HG02885 (cell line): ENCODE results near the gene WDR5.

Source experiments
- ATAC-seq: cut with Tn5 transposase; IDR thresholded peaks from one replicate; pipeline ENCODE4 v1.9.1; 2021; ENCODE audit warnings: mild to moderate bottlenecking; ENCODE audit not compliant: unreplicated experiment, poor library complexity

The WDR5 gene

DNA sequence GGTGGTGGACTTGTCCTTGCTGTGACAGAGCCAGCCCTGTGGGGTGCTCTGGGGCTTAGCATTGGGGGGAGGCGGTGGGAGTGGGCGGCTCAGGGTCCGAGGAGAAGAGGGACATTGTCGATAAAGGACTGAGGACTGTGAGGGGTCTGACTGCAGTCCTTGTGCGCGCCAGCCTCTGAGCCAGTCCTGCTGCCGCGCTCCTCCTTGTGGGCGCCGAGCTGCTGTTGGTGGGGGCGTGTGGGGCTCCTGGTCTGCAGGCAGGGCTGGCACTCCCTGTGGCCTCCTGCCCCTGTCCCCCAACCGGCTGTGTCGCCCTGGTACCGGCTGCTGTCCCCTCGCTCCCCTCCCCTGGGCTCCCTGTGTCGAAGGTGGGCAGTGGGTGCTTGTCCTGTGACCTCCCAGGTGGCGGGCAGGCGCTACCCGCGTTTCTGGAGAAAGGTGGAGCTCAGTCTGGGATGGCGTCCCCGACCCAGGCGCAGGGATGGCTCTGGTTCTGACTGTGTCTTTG, 21.6 kb downstream of the WDR5 start:
- no peak for ATAC-seq

DNA sequence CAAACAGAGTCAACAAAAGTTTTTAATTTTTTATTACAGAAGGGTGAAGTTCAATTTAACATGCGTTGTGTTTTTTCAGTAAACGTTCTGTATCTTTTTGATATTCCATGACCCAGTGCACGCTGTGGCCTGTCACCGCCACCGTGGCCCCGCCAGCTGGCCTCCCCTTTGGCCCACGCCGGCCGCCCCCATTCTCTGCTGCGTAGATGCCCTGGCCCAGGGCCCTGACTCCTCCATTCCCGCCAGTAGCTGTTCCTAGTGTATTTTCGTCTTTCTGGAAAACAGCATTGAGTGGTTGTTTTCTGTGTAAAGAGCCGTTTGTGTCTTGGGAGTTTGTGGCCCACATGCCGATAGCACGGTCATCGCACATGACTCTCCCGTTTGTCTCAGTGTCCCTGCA, 22.4 kb downstream of the WDR5 start:
- no peak for ATAC-seq

DNA sequence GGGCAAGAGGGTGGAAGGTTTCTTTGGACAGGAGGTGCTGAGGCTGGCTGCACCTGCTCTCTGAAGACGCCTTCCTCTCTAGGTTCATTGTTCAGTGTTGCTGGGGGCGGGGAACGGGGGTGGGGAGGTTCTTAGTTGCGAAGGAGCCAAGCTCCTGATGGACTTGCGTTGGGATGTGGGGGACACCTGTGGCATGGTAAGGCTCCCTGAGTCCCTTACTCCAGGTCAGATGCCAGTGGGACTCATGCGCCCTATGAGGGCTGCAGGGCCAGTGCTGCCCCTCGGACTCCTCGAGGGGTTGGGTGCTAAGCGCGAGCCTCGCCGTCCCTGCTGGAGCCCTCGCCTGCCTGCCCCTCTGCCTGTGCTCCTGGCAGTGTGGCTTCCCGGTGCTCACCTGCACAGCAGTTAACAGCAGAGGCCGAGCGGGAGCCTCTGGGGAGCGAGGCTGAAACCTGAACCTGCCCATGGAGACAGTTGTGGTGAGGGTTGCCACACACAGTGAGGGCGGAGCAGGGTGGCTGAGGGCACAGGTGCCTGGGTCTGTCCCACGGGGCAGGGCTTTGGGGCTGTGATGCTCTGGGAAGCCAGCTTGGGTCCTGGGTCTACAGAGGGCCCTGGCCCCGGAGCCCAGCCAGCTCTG, 23.0 kb downstream of the WDR5 start:
- ATAC-seq: no peak

DNA sequence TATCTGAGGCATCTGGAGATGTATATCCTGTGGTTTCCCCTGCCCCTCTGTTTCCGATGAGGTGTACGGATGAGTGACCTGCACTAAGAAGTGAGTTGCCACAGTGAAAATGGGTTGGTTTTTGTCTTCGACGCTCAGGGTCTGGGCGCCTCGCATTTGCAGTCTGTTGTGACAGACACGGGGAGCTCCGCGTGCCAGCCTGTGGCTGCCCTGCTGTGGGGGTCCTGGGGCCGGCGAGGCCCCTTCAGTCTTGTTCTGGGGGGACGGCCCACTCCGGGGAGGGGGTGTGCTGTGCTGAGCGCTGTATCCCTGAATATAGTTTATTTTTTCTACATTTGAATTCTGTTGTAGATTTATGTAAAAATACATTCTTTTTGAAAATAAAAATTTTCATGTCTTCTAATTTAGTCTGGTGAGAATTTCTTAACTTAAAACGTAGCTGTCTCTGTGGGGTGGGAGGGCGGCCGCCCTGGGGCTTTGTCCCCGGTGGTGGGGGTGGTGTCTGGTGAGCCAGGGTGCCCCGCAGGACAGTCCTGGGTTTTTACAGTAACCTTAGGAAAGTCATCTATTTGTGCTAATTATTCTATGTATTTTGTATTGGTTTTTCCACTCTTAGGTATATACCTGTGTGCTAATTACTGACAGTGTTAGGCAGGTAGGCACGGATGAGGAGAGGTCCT, 23.8 kb downstream of the WDR5 start:
- ATAC-seq: no peak

DNA sequence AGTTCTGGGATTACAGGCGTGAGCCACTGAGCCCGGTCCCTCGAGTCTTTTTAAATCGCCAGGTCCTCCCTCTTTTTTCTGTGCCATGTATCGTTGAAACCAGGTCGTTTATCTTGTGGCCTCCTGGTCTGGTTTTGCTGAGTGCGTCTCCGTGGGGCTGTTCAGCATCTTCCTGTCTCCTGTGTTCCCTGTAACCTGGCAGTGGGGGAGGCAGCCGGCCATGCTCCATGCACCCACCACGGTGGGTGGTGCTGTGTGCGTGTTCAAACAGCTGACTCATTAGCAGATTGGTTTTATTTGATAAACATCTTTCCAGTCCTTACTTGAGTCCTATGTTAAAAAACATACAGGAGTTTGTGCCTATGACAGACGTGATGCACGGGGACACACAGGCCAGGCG, 25.8 kb downstream of the WDR5 start:
- ATAC-seq: no peak

DNA sequence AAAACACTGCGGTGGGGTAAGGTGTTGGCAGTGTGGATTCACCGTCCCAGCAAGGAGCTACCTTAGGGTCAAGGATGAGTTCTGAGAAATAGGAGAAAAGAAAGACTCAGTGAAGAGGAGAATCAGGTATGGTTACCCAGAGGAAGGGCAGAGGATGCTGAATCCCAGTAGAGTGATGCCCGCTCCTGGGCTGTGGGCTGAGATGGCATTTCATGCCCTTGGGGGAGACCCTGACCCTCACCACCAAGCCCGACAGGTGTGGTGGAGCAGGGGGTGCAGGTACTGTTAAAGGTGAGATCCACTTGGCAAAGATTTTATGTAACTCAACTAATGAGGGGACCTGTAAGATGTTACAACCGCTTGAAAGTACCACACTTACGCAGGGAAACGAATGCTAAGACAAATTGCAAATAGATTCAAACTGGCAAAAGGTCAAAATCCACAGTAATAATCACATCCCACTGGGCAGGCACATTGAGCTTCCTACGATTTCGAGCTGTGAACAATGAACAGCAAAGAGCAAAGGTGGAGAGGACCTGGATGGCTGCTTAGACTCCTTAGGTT, 26.4 kb downstream of the WDR5 start:
- ATAC-seq: no peak

DNA sequence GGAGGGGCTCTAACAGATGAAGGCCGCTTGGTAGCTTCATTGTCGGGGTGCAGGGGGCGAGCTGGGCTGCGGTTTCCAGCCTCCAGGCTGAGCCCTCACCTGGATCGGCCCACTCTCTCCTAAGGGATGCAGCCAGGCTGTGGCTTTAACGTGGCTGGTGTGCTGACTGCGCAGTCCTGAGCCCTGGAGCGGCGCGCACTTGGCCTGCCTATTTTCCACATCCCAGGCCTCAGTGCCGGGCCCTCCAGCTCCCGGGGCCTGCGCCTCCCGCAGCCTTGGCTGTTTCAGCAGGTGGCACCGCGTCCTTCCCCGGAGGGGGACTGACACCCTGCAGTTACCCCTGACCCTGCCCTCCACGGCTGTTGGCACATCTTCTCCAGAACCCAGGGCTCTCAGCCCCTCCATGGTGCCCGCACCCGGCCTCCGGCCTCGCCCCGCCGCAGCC, 27.1 kb downstream of the WDR5 start:
- ATAC-seq: no peak

DNA sequence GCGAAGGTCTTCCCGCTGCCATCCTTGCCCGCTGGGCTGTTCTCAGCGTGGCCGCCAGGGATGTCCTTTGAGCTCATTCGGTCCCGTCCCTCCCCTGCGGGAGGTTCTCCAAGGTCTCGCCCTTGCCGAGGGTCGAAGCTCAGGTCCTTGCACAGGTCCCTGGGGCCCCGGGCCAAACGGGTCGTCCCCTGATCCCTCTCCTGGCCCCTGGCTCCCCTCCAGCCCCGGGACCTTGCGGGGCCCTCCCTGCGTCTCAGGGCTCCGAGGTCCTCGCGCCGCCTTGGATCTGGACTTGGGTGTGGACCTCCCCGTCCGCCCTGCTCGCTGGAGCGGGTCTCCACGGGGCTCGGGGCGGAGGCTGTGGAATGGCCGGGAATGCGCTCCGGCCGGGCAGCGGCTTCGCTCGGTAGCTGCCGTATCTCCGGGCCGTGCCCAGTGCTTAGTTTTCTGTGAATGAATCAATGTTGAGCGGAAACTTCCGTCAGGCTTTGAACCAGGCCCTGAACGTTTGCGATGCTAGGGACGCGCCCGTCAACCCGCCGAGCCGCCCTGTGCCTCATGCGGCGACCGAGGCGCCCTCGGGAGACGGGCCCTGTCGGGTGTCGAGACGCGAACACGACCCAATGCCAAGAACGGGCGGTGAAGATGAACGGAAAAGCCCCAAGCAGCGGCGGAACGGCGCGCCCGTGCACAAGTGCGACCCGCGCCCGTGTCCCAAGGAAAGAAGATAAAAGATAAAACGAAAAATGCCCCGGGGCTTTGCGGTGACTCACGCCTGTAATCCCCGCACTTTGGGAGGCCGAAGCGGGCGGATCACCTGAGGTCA, 27.7 kb downstream of the WDR5 start:
- no peak for ATAC-seq

DNA sequence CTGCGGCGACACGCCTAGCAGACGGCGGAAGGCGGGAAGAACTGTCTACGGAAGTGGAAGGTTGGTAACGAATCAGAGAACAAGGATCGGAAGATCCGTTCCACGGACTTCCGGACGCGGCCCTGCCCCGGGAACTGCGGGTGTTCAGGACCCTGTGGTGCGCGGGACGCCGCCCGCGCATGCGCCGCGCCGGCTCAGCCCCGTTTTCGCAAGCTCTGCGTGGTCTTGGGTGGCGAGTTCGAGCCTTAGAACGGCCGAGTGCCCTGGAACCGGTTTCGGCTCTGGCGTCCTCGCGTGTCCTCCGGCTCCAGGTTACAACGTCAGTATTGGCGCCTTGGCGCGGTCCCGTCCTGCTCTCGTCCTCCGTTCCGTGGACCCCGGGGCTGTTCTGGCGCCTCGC, 29.0 kb downstream of the WDR5 start:
- no peak for ATAC-seq

DNA sequence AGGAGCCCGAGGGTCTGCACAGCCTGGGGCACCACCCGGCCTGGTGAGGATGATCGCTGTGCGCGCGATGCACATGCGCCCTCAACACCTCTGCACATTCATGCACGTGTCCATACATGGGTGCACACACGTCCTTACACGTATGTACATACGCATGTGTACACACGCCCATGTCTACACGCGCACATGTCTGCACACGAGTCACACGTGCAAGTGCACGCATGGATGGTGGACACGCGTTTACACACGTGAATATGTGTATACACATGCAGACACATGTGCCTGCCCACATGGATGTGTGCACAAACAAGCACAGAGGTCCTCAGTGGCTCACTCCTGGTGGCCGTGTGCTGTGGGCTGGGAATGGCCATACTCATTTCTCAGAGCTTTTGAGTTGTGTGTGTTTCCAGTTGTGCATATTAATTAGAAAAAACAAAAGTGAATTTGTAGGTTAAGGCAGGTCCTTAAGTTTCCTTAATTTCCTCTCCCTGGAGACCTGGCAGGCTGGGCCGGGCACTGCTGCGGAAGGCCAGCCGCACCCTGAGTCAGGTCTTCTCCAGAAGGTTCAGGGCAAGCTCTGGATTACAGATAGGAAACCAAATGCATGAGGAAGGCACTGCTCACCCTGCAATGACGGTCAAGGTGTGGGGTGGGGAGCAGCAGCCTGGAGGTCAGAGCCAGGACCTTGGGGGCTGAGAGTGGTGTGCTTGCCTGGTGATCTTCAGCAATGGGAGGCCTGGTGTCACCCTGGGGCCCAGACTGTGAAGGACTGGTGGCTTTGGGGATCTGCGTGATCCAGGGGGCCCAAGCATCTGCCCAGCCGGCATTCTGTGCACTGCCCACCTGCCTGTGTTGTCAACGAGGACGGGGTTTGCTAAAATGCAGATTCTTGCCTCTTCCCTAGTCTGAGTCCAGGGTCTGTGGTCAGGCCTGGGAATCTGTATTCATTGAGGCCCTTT, 29.8 kb downstream of the WDR5 start:
- no peak for ATAC-seq

DNA sequence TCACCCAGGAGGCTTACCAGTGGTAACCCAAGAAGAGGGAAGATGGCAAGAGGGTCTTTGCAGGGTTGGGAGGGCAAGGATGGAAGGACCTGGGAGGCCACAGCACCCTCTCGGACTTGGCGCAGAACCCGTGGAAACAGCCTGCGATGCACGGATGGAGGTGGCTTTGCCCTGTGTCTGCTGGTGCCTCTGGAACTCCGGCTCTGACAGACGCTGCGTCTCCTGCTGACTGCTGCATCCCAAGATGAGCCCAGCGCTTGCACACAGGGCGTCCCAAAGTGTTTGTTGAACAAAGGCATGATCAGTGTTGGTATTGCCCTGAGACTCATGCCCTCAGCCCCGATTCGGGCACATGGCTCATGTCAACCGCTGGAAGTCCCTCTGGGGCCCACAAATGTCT, 30.5 kb downstream of the WDR5 start:
- no peak for ATAC-seq

DNA sequence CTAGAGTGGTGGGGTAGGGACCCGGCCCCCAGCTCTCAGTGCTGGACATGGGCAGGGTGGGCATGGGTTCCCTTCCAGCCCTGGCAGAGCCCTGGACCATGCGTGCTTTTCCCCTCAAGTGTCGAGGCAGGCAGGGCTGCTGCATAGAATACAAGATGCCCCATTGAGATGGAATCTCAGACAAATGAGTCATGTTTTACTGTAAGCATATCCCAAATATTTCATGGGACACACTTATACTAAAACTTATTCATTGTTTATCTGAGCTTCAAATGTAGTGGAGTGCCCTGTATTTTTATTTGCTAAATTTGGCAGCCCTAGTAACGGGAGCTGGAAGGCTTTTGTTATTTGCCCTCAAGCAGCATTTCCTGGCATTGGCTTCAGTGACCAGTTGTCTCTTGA, 31.6 kb downstream of the WDR5 start:
- no peak for ATAC-seq

DNA sequence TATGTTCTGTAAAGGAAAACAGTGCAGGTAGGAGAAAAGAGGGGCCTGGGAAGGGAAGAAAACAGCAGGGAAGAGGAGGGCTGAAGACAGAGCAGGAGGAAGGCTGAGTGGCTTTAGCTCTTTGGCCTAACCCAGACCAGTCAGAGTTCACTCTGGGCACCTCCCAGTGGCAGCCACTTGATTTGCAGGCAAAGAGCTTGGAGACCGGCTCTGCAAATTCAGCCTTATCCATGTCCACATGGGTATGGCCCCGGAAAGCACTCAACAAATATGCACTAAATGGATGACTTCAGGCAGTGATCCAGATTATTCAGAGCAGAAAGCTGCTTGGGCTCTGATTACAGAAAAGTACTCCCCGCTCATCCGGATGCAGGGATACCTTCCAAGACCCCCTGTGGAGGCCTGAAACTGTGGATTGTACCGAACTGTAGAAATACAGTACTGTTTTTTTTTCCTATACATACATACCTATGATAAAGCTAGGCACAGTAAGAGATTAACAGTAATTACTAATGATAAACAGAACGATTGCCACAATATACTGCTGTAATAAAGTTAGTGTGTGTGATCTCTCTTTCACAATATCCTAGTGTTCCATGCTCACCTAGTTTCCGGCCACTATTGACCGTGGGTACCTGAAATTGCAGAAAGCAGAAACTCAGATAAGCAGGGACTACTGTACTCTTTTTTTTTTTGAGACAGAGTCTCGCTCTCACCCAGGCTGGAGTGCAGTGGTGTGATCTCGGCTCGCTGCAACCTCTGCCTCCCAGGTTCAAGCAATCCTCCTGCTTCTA, 33.1 kb downstream of the WDR5 start:
- ATAC-seq: no peak

DNA sequence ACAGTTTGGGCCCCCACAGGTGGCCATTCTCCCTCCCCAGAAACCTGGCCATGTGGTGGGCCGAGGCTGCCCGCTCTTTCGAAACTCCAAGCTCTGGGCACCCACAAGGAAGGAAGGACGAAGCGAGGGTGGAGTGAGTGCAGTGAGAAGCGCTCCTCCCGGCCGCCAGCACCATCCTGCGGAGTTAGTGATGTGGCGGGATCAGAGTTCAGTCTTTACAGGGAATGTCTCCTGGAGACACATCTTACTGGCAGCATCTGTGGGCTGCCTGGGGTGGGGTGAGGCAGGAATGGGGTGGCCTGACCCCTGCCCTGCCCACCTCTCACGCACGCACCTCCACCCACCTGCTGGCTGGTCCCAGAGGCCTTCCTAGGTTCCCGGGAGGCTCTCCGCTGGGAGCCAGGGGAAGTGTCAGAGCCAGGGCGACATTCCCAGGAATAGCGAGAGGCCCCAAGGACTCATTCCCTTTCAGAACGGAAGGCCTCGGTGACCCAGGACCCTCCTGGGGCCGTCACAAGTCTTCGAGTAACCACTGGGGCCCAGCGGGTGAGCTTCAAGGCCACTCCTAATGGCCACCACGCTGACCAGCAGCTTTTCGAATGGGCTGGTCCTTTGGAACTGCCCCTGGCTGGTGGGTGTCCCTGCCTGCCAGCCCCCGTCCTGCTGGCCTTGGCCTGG, 34.0 kb downstream of the WDR5 start:
- ATAC-seq: no peak

DNA sequence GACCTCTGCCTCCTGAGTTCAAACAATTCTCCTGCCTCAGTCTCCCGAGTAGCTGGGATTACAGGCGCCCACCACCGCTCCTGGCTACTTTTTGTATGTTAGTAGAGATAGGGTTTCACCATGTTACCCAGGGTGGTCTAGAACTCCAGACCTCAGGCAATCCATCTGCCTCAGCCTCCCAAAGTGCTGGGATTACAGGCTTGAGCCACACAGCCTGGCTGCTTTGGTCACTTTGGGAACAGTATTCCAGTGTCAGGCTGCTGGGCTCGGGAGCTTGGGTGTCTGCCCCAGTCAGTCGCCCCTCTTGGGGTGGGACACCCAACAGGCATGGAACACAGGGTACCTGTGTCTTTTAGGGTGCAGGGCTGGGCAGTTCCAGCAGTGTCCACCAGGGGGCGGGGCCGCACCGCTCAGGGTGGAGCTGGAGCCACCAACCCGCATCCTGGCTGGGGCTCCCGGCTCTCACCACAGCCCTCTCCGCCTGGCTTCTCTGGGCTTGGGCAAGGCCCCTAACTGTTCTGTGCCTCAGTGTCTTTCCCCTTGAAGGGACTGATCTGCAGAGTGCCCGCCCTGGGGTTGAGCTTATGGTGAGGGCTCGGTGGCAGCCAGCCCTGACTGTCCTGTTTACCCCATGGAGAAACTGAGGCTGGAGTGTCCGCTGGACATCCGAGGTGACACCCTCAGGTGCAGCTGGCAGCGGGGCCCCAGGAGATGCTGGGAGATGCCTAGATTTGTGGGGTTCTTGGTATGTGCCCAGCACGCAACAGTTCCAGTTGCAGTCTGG, 34.8 kb downstream of the WDR5 start:
- no peak for ATAC-seq

DNA sequence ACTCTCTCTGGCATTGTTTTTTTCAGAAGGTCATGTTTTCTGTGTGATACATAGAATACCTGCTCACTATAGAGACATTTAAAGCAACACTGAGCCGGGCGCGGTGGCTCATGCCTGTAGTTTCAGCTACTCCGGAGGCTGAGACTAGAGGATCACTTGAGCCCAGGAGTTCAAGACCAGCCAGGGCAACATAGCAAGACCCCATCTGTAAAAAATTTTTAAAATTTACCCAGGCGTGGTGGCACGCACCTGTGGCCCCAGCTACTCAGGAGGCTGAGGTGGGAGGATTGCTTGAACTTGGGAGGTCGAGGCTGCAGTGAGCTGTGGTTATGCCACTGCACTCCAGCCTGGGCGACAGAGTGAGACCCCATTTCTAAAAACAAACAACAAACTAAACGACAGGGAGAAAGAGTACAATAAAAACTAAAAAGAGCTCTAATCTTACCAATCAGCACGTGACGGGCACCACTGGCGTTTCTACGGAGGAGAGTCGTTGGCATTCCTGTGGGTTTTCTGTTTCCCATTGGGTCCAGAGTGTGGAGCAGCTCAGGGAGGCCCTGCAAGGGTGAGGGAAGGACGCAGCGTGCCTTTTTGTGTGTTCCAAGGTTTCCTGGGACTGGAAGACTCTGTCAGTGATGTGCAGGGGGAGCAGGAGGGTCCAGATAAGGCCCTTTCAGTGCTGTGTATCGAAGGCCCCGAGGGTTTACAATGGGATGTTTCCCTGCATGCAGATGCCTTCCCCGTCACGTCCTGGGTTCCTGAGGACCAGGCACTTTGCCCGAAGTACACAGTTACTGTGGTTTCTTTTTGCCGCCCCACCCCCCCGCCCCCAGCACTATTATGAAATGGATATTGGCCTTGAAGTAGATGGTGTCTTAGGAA, 35.7 kb downstream of the WDR5 start:
- ATAC-seq: no peak
